HG03066 (cell line): ENCODE measurements around the gene SORBS2.

ENCODE experiments used
- ATAC-seq: cut with Tn5 transposase; IDR thresholded peaks from one replicate; pipeline ENCODE4 v1.9.1; 2021; ENCODE audit warnings: low read depth; ENCODE audit not compliant: unreplicated experiment

Gene SORBS2

GRCh38 chr4:185536411-185536709 lies 275.6 kb downstream of the SORBS2 start:
- no peak for ATAC-seq

GRCh38 chr4:185535612-185536410 lies 276.2 kb downstream of the SORBS2 start:
- no peak for ATAC-seq
